ENCODE measurements around the gene LACTB.

Gene LACTB

DNA sequence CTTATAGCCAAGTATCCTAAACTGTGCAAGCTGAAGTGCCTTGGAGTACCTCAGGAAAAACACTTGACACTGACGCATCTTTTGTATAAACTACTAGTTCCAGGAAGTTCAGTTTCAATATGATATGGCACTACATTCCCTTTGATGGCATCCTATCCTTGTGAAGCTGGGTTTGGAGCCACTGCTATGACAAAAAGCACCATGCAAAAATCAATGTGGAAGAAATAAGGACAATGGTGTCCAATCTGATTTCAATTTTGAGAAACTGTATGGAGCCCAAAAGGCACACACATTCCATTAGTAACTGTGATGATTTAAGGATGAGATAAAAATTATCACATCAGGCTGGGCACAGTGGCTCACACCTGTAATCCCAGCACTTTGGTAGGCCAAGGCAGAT, 30.0 kb downstream of the LACTB start:
- TF ChIP-seq, protein P1, sequence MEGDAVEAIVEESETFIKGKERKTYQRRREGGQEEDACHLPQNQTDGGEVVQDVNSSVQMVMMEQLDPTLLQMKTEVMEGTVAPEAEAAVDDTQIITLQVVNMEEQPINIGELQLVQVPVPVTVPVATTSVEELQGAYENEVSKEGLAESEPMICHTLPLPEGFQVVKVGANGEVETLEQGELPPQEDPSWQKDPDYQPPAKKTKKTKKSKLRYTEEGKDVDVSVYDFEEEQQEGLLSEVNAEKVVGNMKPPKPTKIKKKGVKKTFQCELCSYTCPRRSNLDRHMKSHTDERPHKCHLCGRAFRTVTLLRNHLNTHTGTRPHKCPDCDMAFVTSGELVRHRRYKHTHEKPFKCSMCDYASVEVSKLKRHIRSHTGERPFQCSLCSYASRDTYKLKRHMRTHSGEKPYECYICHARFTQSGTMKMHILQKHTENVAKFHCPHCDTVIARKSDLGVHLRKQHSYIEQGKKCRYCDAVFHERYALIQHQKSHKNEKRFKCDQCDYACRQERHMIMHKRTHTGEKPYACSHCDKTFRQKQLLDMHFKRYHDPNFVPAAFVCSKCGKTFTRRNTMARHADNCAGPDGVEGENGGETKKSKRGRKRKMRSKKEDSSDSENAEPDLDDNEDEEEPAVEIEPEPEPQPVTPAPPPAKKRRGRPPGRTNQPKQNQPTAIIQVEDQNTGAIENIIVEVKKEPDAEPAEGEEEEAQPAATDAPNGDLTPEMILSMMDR (IDR thresholded peaks at IDR 0.05; ENCODE audit: unreplicated experiment in 3 of 3) = no peak

DNA sequence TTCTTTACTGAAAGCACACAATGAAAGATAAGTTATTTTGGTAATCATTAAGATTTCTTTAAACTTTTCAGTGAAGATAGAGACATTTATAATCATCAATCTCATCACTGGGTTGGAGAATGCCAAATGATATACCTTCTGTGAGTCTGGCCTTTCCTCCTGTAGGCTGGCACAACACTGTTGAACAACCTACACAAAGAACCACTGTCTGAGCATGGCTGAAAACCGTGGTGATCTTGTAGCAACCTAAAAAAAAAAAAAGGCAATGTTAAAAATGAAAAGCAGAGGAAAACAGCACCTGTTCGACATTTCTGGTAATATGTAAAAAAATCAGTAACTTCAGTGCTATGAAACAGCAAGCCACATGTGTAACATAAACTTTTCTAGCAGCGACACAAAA, 33.8 kb downstream of the LACTB start:
- Mint-ChIP-seq H3K4me1 (peaks cover 5% of the 10 kb centered on the region), H3K4me3 (peak overlapping the region; percentile 97 to 98 (median 97)), H3K9me3 (no peaks in the 10 kb centered on the region), H3K27me3 (ENCODE audit: low read depth) (no peaks in the 10 kb centered on the region), H3K27ac (peak overlapping the region; percentile 44 to 100 (median 97)), H3K36me3 (ENCODE audit: low read depth) (peaks cover 24% of the 10 kb centered on the region)
- TF ChIP-seq, protein P1 (IDR thresholded peaks at IDR 0.05; ENCODE audit: unreplicated experiment in 3 of 3) = no peak

More for the DNA sequence above, 30.0 kb downstream of the LACTB start:
- Mint-ChIP-seq H3K4me1 (peaks cover 5% of the 10 kb centered on the region), H3K27ac (no peak overlapping the region), H3K27me3 (ENCODE audit: low read depth) (no peaks in the 10 kb centered on the region), H3K9me3 (no peaks in the 10 kb centered on the region), H3K36me3 (ENCODE audit: low read depth) (peaks cover 44% of the 10 kb centered on the region), H3K4me3 (no peak overlapping the region)

DNA sequence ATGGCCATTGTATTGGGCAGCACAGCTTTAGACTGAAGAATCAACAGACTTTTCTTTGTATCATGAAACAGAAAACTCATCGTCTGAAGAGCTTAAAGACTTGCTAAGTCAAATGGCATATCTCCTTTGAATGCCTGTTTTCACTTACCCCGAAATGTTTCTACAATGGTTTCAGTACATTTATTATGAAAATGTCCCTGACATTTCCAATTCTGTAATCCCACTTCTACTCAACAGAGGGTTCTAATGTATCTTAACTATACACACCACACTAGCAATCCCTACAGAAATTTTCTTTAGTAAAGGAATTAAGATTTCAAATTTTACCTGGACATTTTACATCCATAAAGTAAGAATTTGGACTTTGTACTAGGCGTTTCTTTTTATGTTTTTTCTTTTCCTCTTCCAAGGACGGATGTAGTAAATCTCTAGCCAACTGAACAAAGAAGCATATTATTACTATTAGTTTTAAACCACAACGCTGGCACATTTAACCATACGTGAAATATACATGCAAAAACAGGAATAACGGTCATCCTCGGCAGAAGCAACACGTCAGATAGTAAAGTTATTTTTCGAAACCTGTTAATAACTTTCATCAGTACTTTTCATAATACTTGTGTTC, 34.5 kb downstream of the LACTB start:
- H3K36me3 Mint-ChIP-seq (ENCODE audit: low read depth) = peaks cover 24% of the 10 kb centered on the region
- peaks cover 5% of the 10 kb centered on the region for H3K4me1 Mint-ChIP-seq
- TF ChIP-seq, protein P1 (IDR thresholded peaks at IDR 0.05; ENCODE audit: unreplicated experiment in 3 of 3) = peak in 2 of 3 experiments; percentile 9 to 16

GRCh38 chr15:63156755-63157117, 35.1 kb downstream of the LACTB start:
- peaks cover 20% of the 10 kb centered on the region for H3K36me3 Mint-ChIP-seq (ENCODE audit: low read depth)
- H3K9me3 Mint-ChIP-seq = no peaks in the 10 kb centered on the region
- peak overlapping the region; percentile 97 to 98 (median 97) for H3K4me3 Mint-ChIP-seq
- peaks cover 5% of the 10 kb centered on the region for H3K4me1 Mint-ChIP-seq
- peak overlapping the region; percentile 97 to 100 (median 99) for H3K27ac Mint-ChIP-seq
- TF ChIP-seq, protein P1 (IDR thresholded peaks at IDR 0.05; ENCODE audit: unreplicated experiment in 3 of 3) = no peak
- H3K27me3 Mint-ChIP-seq (ENCODE audit: low read depth) = no peaks in the 10 kb centered on the region

More for the DNA sequence above, 34.5 kb downstream of the LACTB start:
- Mint-ChIP-seq H3K9me3 (no peaks in the 10 kb centered on the region), H3K4me3 (peak overlapping the region; percentile 97 to 98 (median 97)), H3K27me3 (ENCODE audit: low read depth) (no peaks in the 10 kb centered on the region), H3K27ac (peak overlapping the region; percentile 97 to 100 (median 99))

- H3K9me3 Mint-ChIP-seq = no peaks in the 10 kb centered on the region
- H3K4me1 Mint-ChIP-seq = peaks cover 5% of the 10 kb centered on the region
- H3K27ac Mint-ChIP-seq = peak within 1 kb of the TSS; percentile 97 to 100 (median 99)
- no peaks in the 10 kb centered on the region for H3K27me3 Mint-ChIP-seq (ENCODE audit: low read depth)
- H3K36me3 Mint-ChIP-seq (ENCODE audit: low read depth) = peaks cover 19% of the 10 kb centered on the region
- TF ChIP-seq, protein P1 (IDR thresholded peaks at IDR 0.05; ENCODE audit: unreplicated experiment in 3 of 3) = no peak
- peak within 1 kb of the TSS; percentile 97 to 98 (median 98) for H3K4me3 Mint-ChIP-seq
Observed at GRCh38 chr15:63157118-63157843, 35.6 kb downstream of the LACTB start, which contains the start of gene RPS27L. Gene RPS27L, minus strand, starts transcription at chr15:63157477. Its CDS starts 72 bp downstream, at chr15:63157405.

Data from nephron (organoid).